CD4-positive, alpha-beta T cell treated with Interleukin-15 for 4 hours (primary cell): ENCODE results near the gene ECD.
A peak's percentile ranks its signal among the peaks of the same experiment; 100 is the strongest.

Experiments used
- DNase-seq: peaks from one replicate; pipeline ENCODE4 v3.0.0-alpha.2; 2020; ENCODE audit warnings: low spot score

The ECD gene

DNA sequence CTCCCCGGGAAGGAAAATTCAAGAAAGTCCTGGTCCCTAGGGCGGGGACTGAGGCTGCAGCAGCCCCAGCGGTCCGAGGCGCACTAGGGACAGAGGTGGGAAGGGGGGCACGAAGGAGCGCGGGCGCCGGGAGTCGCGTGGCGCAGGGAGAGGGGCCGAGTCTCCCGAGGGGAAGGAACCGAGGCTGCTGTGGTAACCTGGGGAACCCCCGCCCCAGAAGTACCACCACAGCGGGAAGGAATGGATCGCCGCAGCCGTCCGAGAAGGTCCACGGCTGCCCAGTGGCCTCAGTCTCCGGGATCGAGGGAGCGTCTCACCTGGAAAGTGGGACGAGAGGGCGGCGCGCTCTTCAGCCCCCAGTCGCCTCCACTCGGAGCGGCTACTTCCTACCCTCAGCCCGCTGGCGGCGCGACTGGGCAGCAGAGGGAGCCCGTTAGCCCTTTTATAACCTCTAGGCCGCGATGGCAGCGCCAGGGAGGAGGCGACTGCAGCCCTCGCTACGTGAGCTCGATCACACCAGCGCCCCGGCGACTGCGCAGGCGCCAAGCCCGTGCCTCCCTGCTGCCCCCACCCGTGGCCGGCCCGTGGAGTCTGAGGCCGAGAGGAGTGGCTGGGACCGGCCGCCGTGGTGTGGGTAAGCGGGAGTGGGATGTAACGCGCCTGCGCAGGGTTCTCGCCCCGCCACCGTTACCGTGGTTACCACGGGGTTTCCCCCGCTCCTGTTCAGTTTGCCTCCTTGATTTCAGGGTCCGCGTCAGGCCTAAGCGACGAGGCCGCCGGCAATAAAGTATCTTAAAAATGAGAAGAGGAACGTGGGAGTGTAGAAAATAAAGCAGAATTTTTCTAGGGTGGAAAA lies 71.1 kb downstream of the ECD start, which contains the start of gene P4HA1:
Gene P4HA1, minus strand, starts transcription at position 418 of the 856 bp plus-strand sequence. CDS start 21,983 bp downstream, outside the sequence.
- DNase-seq: peak; percentile 100

GRCh38 chr10:73096041-73096448 lies 71.8 kb downstream of the ECD start:
- peak; percentile 61 for DNase-seq

GRCh38 chr10:73095481-73096021 lies 72.3 kb downstream of the ECD start:
- DNase-seq: peak; percentile 13

GRCh38 chr10:73094986-73095480 lies 72.8 kb downstream of the ECD start:
- DNase-seq: no peak

DNA sequence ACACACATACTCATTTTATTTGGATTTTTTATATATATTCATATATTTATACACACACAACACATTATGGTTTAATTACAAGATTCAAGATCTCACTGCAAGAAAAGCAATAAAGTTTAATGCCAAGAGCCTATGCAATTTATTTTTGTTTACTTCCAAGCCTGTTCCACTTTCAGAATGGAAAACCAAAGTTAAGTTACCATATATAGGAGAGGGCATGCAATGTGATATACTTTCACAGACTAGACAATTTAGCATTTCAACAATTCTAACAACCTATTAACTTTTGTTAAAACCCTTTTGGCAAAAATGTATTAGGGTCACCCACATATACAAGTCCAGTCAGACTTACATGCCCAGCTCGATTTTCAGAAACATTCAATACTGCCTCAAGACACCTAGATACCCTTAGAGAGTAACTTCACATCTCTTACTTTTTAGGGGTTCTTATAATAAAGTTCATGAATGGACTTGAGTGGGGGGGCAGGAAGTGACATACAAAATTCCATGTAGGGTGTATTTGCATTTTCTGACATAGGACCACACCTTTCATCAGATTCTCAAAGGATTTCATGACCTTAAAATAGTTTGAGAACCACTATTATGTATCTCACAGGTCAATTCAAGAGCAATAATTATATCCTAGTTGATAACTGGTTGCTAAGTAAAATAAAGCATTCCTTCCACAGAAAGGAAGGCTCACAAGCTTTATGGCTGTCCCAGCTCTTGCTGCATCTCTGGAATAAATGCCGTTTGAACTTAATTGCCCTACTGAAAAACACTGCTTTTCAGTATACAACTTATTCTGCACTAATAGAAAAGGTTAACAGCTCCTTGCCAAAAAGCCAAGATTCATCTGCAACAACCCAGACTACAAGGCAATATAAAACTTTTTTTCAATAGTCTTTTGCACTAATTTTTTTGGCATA lies 73.6 kb downstream of the ECD start:
- DNase-seq: no peak

GRCh38 chr10:73092830-73093229 lies 75.0 kb downstream of the ECD start:
- no peak for DNase-seq

- DNase-seq: no peak
Observed at GRCh38 chr10:73088304-73088703, 79.5 kb downstream of the ECD start.

DNA sequence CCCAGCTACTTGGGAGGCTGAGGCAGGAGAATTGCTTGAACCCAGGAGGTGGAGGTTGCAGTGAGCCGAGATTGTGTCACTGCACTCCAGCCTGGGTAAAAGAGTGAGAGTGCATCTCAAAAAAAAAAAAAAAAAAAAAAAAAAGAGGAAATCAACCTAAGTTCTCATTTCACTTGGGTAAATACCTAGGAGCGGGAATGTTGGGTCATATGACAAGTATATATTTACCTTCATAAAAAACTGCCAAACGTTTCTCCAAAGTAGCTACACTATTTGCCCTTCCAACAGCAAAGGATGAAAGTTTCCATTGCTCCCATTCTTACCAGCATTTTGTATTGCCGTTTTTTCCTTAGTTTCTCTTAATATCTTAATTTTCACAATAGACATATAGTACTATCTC lies 81.0 kb downstream of the ECD start:
- DNase-seq: no peak

- no peak for DNase-seq
Observed at GRCh38 chr10:73084209-73084608, 83.6 kb downstream of the ECD start.
